WI38 (cell line): ENCODE measurements around the gene BBX.
"Not testable (repeated sequence)": the region's sequence is repeated elsewhere in the genome, so short reads cannot be mapped to it uniquely, and the experiment has no call there.

Experiments
- H3K4me3 ChIP-seq: 2 replicates; pipeline ENCODE4 v1.5.1; 2011; ENCODE audit warnings: low read depth, mild to moderate bottlenecking, control low read depth, low read length
- CTCF ChIP-seq: IDR thresholded peaks from 2 replicates; pipeline ENCODE4 v1.5.1; 2012; ENCODE audit warnings: low read depth, mild to moderate bottlenecking, control low read depth, low read length

BBX gene

GRCh38 chr3:107831590-107831989, 308.8 kb downstream of the BBX start:
- TF ChIP-seq CTCF: no peak
- no peak overlapping the region for H3K4me3 ChIP-seq

- H3K4me3 ChIP-seq: no peak overlapping the region
- no peak for TF ChIP-seq CTCF
These were observed 310.3 kb downstream of the BBX start for GRCh38 chr3:107833043-107833442.

- no peak overlapping the region for H3K4me3 ChIP-seq
- TF ChIP-seq CTCF: no peak
These were observed 311.1 kb downstream of the BBX start for GRCh38 chr3:107833722-107834416.

GRCh38 chr3:107835001-107835400, 312.2 kb downstream of the BBX start:
- H3K4me3 ChIP-seq: not testable (repeated sequence)

- no peak for TF ChIP-seq CTCF
- no peak overlapping the region for H3K4me3 ChIP-seq
These were observed 315.3 kb downstream of the BBX start for GRCh38 chr3:107837895-107838612.

GRCh38 chr3:107841831-107842230, 319.1 kb downstream of the BBX start:
- TF ChIP-seq CTCF: no peak
- H3K4me3 ChIP-seq: no peak overlapping the region

GRCh38 chr3:107842940-107843339, 320.2 kb downstream of the BBX start:
- H3K4me3 ChIP-seq: no peak overlapping the region
- no peak for TF ChIP-seq CTCF
